OCI-LY7 (cell line): ENCODE results near the gene UGDH.

ENCODE experiments used
- EZH2phosphoT487 ChIP-seq: fragments of 200-600 bp; sonication (generic); IDR thresholded peaks from 2 replicates; pipeline ENCODE4 v1.6.1; 2018; ENCODE audit warnings: low read depth, borderline replicate concordance, mild to moderate bottlenecking, mixed run types, antibody characterized with exemption, low read length, moderate library complexity, mixed read lengths
- TF ChIP-seq, protein P1 (sequence below): fragments of 200-600 bp; sonication (generic); conservative IDR thresholded peaks from 2 replicates; pipeline ENCODE4 v1.5.1; 2014; ENCODE audit warnings: mild to moderate bottlenecking, antibody characterized with exemption, low read length, moderate library complexity, mixed read lengths

DNA sequence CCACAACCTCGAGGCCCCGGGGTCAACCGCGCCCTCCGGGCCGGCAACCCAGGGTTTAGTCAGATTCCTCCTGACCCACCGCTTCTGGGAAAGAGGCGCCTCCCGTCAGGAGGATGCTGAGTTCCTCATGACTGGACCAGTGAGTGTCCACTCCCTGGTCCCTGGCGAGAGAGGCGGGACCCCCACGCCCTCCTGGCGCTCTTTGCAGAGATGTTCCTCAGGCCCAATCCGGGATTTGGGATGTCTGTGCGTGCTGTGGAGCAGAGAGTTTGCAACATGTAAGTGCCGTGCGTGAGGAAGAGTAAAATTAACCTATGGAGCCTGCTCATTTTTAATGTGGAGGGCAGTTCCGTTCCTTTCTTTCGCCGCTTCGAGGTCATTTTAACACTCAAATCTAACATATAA lies 824 bp upstream of the UGDH start:
- TF ChIP-seq, protein P1, sequence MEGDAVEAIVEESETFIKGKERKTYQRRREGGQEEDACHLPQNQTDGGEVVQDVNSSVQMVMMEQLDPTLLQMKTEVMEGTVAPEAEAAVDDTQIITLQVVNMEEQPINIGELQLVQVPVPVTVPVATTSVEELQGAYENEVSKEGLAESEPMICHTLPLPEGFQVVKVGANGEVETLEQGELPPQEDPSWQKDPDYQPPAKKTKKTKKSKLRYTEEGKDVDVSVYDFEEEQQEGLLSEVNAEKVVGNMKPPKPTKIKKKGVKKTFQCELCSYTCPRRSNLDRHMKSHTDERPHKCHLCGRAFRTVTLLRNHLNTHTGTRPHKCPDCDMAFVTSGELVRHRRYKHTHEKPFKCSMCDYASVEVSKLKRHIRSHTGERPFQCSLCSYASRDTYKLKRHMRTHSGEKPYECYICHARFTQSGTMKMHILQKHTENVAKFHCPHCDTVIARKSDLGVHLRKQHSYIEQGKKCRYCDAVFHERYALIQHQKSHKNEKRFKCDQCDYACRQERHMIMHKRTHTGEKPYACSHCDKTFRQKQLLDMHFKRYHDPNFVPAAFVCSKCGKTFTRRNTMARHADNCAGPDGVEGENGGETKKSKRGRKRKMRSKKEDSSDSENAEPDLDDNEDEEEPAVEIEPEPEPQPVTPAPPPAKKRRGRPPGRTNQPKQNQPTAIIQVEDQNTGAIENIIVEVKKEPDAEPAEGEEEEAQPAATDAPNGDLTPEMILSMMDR: no peak; the same call in 1 of the 2 replicates
- TF ChIP-seq EZH2phosphoT487: no peak
